ENCODE data around the gene TIE1.

TIE1 gene

GRCh38 chr1:43313771-43314170 is 13.0 kb downstream of the TIE1 start:
- no peak for DNase-seq

DNA sequence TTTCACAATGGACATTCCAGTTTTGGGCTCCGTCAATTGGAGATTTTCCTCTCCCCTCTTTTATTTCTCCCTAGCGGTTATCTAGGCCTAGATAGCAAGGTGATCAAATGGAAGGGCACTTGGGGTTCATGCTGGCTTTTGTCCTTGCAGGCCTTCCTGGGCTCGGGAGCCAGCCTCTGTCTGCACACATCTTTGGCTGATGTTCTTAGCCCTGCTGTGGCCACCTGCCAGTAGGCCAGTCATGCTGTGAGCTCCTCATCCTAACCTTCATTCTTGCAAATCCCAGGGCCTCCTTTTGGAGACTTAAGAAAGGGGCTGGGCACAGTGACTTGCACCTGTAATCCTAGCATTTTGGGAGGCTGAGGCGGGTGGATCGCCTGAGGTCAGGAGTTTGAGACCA is 13.5 kb downstream of the TIE1 start:
- no peak for DNase-seq

GRCh38 chr1:43315481-43315880 is 14.7 kb downstream of the TIE1 start:
- DNase-seq: no peak

- DNase-seq: no peak
These were observed 15.4 kb downstream of the TIE1 start for GRCh38 chr1:43315963-43316737.

DNA sequence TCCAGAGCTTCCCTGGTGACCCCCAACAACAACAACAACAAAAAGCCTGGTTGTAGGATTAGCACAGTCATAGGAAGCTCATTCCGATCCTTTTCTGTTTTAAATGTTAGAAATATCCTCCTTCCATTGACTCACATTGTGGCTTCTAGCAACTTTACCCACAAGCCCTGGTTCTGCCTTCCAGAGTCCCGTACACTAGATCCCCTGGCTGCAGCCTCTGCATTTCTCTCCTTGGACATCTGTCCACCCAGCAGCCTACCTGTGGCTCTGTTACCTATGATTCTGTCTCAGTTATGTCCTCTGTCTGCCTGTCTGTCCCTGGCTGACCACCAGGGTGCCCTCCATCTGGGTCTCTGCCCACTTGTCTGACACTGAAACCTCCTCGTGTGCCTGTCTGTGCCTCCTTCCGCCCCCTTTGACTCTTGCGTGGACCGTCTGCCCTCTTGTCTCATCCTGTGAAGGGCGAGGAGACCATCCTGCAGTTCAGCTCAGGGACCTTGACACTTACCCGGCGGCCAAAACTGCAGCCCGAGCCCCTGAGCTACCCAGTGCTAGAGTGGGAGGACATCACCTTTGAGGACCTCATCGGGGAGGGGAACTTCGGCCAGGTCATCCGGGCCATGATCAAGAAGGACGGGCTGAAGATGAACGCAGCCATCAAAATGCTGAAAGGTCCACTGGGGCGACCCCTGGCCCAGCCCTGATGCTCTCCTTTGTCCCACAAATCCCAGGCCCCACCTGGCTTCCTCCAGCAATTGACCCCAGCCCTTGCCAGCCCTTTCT is 16.1 kb downstream of the TIE1 start:
- no peak for DNase-seq

GRCh38 chr1:43317817-43318471 is 17.2 kb downstream of the TIE1 start:
- DNase-seq: no peak

DNA sequence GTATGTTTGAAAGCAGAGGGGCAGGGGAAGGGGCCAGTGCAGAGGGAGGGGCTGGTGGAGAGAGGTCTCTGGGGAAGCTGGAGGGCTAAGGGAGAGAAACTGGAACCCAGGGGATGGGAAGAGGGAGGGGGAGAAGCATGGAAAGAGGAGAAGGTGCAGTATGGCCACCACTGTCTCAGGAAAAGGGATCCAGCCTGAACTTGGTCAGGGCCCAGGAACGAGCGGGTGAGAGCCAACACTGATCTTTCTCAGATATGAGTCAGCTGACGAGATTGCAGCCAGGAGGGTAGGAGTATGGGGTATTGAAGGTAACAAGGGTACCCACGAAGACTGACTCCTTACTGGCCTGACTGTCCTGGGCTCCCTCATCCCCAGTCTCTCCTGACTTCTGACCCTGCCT is 18.0 kb downstream of the TIE1 start:
- no peak for DNase-seq

GRCh38 chr1:43319288-43319687 is 18.5 kb downstream of the TIE1 start:
- DNase-seq: no peak

DNA sequence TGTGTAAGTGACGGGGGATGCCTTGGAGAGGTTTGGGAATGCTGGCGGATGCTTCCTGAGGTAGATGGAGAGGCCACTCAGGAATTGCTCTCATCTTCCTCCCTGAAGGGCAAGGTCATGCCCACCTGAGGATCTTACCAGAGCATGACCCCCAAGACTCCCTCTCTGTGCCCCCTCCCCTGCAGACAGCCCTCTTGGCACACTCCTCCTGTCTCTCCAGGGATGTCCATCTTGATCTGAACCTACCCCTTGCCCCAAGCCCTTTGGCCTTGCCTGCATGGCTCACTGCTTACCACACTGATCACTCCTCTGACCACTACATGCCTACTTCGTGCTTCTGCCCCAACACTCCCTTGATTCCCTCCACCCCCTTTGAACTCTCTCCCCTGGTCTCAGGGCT is 19.0 kb downstream of the TIE1 start:
- no peak for DNase-seq

GRCh38 chr1:43321331-43321891 is 20.6 kb downstream of the TIE1 start:
- DNase-seq: no peak

DNA sequence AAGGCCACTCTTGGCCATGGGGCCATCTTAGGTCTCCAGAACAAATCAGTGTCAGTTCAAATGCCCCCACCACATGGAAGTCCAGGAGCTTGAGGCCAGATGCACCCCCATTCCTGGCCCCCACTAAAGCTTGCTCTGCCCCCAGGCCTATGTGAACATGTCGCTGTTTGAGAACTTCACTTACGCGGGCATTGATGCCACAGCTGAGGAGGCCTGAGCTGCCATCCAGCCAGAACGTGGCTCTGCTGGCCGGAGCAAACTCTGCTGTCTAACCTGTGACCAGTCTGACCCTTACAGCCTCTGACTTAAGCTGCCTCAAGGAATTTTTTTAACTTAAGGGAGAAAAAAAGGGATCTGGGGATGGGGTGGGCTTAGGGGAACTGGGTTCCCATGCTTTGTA is 21.7 kb downstream of the TIE1 start:
- DNase-seq: no peak

- DNase-seq: no peak
These were observed 24.0 kb downstream of the TIE1 start for GRCh38 chr1:43324810-43325209.

GRCh38 chr1:43325381-43325780 is 24.6 kb downstream of the TIE1 start:
- no peak for DNase-seq

DNA sequence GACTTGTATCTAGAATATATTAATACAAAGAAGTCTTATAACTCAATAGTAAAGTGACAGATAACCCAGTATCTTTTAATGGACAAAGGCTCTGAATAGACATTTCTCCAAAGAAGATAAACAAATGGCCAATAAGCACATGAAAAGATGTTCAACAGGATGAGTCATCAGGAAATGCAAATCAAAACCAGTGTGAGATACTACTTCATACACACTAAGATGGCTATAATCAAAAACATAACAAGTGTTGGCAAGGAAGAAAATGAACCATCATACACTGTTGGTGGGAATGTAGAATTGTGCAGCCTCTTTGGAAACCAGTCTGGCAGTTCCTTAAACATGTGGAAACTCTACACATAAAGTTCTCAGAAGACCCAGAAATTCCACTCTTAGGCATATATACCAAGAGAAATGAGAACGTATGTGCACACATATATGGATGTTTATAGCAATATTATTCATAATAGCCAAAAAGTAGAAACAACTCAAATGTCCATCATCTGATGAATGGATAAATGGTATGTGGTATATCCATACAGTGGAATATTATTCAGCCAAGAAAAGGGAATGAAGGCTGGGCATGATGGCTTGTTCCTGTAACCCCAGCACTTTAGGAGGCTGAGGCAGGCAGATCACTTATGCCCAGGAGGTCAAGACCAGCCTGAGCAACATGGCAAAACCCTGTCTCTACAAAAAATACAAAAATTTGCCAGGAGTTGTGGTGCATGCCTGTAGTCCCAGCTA is 26.9 kb downstream of the TIE1 start:
- no peak for DNase-seq

GRCh38 chr1:43329995-43330751 is 29.4 kb downstream of the TIE1 start:
- DNase-seq: no peak

DNA sequence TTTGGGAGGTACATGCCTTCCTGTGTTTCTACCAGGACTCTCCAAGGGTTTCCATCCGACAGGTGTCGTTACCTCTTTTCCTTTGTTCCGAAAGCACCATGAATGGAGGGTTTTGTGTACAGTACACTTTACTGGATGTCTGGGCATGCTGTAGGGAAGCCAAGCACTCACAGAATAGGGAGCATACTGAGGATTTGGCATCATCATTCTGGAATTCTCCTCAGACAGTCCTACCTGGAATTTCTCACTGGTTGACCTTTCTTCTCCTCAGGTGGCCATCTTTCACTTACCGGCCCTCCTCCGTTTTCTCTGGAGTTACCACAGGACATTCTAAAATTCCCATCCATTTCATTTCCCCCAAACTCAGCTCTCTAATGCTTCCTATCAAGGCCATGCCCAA is 30.9 kb downstream of the TIE1 start:
- peak; percentile 69 for DNase-seq

DNA sequence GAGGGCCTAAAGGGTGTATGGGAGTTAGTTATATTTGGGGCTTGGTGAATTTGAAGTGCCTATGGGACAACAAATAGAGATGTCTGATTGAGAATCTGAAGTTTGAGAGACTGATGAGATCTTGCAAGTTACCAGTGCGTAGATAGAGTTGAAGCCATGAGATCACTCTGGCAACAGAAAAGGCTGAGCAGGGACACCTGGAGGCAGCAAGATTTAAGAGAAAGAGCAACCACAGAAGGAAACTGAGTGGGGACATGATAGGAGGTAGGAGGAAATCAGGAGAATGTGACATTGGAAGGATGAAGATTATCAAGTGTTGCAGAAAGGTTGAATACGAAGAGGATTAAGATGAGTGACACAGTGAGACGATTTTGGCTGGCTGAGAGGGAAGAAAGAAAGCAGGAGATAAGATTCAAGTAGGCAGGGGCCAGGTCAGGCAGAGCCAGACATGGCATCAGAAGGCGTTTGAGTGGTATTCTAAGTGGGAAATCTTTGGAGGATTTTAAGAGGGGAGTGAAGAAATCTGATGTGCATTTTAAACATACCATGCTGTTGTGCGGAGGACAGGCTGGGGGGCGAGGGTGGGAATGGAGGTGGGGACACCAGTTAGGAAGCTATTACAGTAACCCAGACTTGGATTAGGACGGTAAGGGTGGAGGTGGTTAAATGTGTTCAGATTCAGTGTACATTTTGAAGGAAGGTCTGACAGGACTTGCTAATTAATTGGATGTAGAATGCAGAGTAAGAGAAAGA is 33.8 kb downstream of the TIE1 start:
- no peak for DNase-seq

- no peak for DNase-seq
These were observed 36.8 kb downstream of the TIE1 start, which contains the start of gene MPL for GRCh38 chr1:43337588-43337987. MPL (plus strand) TSS chr1:43337818; CDS start chr1:43337849, 31 bp downstream.

DNA sequence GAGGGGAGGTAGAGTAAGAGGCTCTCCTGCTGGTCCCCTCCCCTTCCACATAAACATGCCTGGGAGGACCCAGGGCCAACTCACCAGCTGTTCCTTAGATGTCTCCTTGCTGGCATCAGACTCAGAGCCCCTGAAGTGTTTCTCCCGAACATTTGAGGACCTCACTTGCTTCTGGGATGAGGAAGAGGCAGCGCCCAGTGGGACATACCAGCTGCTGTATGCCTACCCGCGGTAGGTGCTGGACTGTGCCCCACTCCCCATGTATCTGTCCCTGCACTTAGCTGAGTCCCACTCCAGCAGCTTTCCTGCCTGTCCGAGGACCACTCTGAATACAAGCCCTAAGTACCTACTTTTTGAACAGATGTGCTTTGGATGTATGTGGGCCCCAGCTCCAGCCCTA is 37.2 kb downstream of the TIE1 start:
- DNase-seq: no peak

GRCh38 chr1:43339584-43340232 is 38.9 kb downstream of the TIE1 start:
- DNase-seq: no peak

DNA sequence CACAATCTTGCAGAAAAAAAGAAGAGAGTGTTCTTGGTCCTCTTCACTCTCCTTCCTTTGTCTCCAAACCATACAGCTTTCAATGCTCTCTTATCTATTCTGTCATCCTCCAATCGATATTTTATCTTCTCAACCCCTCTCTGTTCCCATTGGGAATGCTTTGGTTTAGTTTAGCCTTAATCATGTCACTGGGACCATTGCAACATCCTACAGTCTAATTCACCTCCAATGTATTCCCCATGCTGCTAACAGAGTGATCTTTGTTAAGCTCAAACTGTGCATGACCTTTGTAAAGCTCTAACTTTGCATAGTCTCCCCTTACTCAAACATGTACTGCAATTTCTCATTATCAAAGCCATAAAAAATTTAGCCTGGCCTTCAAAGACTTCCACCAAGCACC is 39.8 kb downstream of the TIE1 start:
- no peak for DNase-seq
